Mononuclear cell (primary cell): ENCODE results near the gene COPS6. TPM values are rescaled to one million over a fixed set of nuclear protein-coding genes. Genes with fewer than 3 reads are reported as not detected.

ENCODE experiments used
- H3K27me3 ChIP-seq: 2 replicates; pipeline ENCODE4 v1.6.0; 2011; ENCODE audit warnings: low read length, control low read depth; ENCODE audit not compliant: insufficient read depth
- H3K4me1 ChIP-seq: 2 replicates; pipeline ENCODE4 v1.5.1; 2011; ENCODE audit warnings: mild to moderate bottlenecking, low read length, control low read depth; ENCODE audit not compliant: insufficient read depth
- H3K4me3 ChIP-seq: 2 replicates; pipeline ENCODE4 v1.5.1; 2011; ENCODE audit warnings: mild to moderate bottlenecking, low read length, moderate library complexity
- H3K9me3 ChIP-seq: 2 replicates; pipeline ENCODE4 v1.5.1; 2011; ENCODE audit warnings: low read depth, mild to moderate bottlenecking, control low read depth, low read length
- total RNA-seq: library from RNA; depleted of rRNA; stranded (reverse); fragments of >200 nt; gene quantifications from one replicate; pipeline ENCODE4 v1.2.3, GENCODE V29; 2012

The COPS6 gene
- total RNA-seq, 1 donor = 18.4 TPM

- Histone ChIP-seq H3K4me1 (peaks cover 22% of the 10 kb centered on the region), H3K9me3 (no peaks in the 10 kb centered on the region), H3K27me3 (no peaks in the 10 kb centered on the region), H3K4me3 (no peak overlapping the region)
Measured at GRCh38 chr7:100090527-100091410, 2.0 kb downstream of the COPS6 start.

- Histone ChIP-seq H3K4me3 (no peak overlapping the region), H3K9me3 (no peaks in the 10 kb centered on the region), H3K27me3 (no peaks in the 10 kb centered on the region), H3K4me1 (peaks cover 19% of the 10 kb centered on the region)
Measured at GRCh38 chr7:100091411-100092181, 2.8 kb downstream of the COPS6 start.

- H3K9me3 ChIP-seq = no peaks in the 10 kb centered on the region
- no peaks in the 10 kb centered on the region for H3K27me3 ChIP-seq
- H3K4me1 ChIP-seq = peaks cover 16% of the 10 kb centered on the region
- H3K4me3 ChIP-seq = no peak overlapping the region
Measured at GRCh38 chr7:100093054-100093453, 4.3 kb downstream of the COPS6 start.

- H3K27me3 ChIP-seq = no peaks in the 10 kb centered on the region
- H3K4me1 ChIP-seq = peaks cover 12% of the 10 kb centered on the region
- H3K4me3 ChIP-seq = no peak overlapping the region
- H3K9me3 ChIP-seq = no peaks in the 10 kb centered on the region
Measured at GRCh38 chr7:100093498-100093897, 4.7 kb downstream of the COPS6 start.

- Histone ChIP-seq H3K27me3 (no peaks in the 10 kb centered on the region), H3K4me3 (no peak overlapping the region), H3K4me1 (peaks cover 12% of the 10 kb centered on the region), H3K9me3 (no peaks in the 10 kb centered on the region)
Measured at GRCh38 chr7:100093925-100094486, 5.2 kb downstream of the COPS6 start.

GRCh38 chr7:100095289-100095688 lies 6.5 kb downstream of the COPS6 start:
- Histone ChIP-seq H3K4me1 (peaks cover 15% of the 10 kb centered on the region), H3K9me3 (no peaks in the 10 kb centered on the region), H3K27me3 (no peaks in the 10 kb centered on the region), H3K4me3 (no peak overlapping the region)

GRCh38 chr7:100095704-100096103 lies 6.9 kb downstream of the COPS6 start:
- no peaks in the 10 kb centered on the region for H3K27me3 ChIP-seq
- H3K9me3 ChIP-seq = no peaks in the 10 kb centered on the region
- H3K4me3 ChIP-seq = no peak overlapping the region
- H3K4me1 ChIP-seq = peaks cover 15% of the 10 kb centered on the region

- Histone ChIP-seq H3K4me3 (no peak overlapping the region), H3K4me1 (peaks cover 25% of the 10 kb centered on the region), H3K9me3 (no peaks in the 10 kb centered on the region), H3K27me3 (no peaks in the 10 kb centered on the region)
Measured at GRCh38 chr7:100098913-100099312, 10.1 kb downstream of the COPS6 start.

- Histone ChIP-seq H3K27me3 (no peaks in the 10 kb centered on the region), H3K4me3 (no peak overlapping the region), H3K9me3 (no peaks in the 10 kb centered on the region), H3K4me1 (peaks cover 25% of the 10 kb centered on the region)
Measured at GRCh38 chr7:100099452-100099851, 10.7 kb downstream of the COPS6 start.

- H3K4me1 ChIP-seq = peaks cover 25% of the 10 kb centered on the region
- no peaks in the 10 kb centered on the region for H3K9me3 ChIP-seq
- H3K4me3 ChIP-seq = peak overlapping the region; percentile 86
Measured at GRCh38 chr7:100100420-100101015, 11.7 kb downstream of the COPS6 start.

GRCh38 chr7:100101016-100101862 lies 12.5 kb downstream of the COPS6 start, which contains the start of the genes AP4M1 and MCM7:
Gene AP4M1 (plus strand): TSS chr7:100101643. CDS start chr7:100101715, 72 bp downstream.
Gene MCM7 (minus strand): TSS chr7:100101397. CDS start chr7:100101294, 103 bp downstream.
- Histone ChIP-seq H3K27me3 (no peaks in the 10 kb centered on the region), H3K4me1 (peaks cover 25% of the 10 kb centered on the region), H3K4me3 (peak within 1 kb of the TSS; percentile 86), H3K9me3 (no peaks in the 10 kb centered on the region)

More at GRCh38 chr7:100100420-100101015, 11.7 kb downstream of the COPS6 start:
- H3K27me3 ChIP-seq = no peaks in the 10 kb centered on the region

- Histone ChIP-seq H3K4me3 (no peak overlapping the region), H3K27me3 (no peaks in the 10 kb centered on the region), H3K9me3 (no peaks in the 10 kb centered on the region), H3K4me1 (peaks cover 25% of the 10 kb centered on the region)
Measured at GRCh38 chr7:100102950-100103840, 14.4 kb downstream of the COPS6 start.

- Histone ChIP-seq H3K27me3 (no peaks in the 10 kb centered on the region), H3K4me3 (no peak overlapping the region), H3K4me1 (peaks cover 10% of the 10 kb centered on the region), H3K9me3 (no peaks in the 10 kb centered on the region)
Measured at GRCh38 chr7:100105534-100105933, 16.8 kb downstream of the COPS6 start.
